Fibroblast of lung (primary cell): ENCODE results near the gene CCDC192. TPM values are rescaled to one million over a fixed set of nuclear protein-coding genes. Genes with fewer than 3 reads are reported as not detected.

Experiments
- DNase-seq, 2 donors: peaks; one replicate each; pipeline versions ENCODE4 v3.0.0 to v3.0.0-alpha.2; 2010; ENCODE audit warnings: low read depth in 2 of 2
- H2AFZ ChIP-seq: 2 replicates; pipeline ENCODE4 v1.5.1; 2012; ENCODE audit warnings: low read length, control low read depth, inconsistent platforms
- H3K27ac ChIP-seq: 2 replicates; pipeline ENCODE4 v1.5.1; 2011; ENCODE audit warnings: low read length, control low read depth; ENCODE audit not compliant: insufficient read depth
- H3K27me3 ChIP-seq: 2 replicates; pipeline ENCODE4 v1.5.1; 2011; ENCODE audit warnings: mild to moderate bottlenecking, low read length; ENCODE audit not compliant: control insufficient read depth, insufficient read depth
- H3K36me3 ChIP-seq: 2 replicates; pipeline ENCODE4 v1.5.1; 2011; ENCODE audit warnings: low read length; ENCODE audit not compliant: control insufficient read depth, insufficient read depth
- H3K4me1 ChIP-seq: 2 replicates; pipeline ENCODE4 v1.5.1; 2011; ENCODE audit warnings: low read length; ENCODE audit not compliant: control insufficient read depth, insufficient read depth; ENCODE audit errors: extremely low read depth
- H3K4me2 ChIP-seq: 2 replicates; pipeline ENCODE4 v1.5.1; 2011; ENCODE audit warnings: low read length, control low read depth; ENCODE audit not compliant: insufficient read depth; ENCODE audit errors: extremely low read depth
- H3K4me3 ChIP-seq, 4 experiments: fragments of 200-600 bp in 1 of 4; sonication (generic) in 1 of 4; replicated peaks in 1 of 4; 2 replicates each; pipeline ENCODE4 v1.5.1; 2011 to 2016; ENCODE audit warnings: low read length in 4 of 4, low read depth in 3 of 4, mild to moderate bottlenecking in 3 of 4, control low read depth in 2 of 4, inconsistent platforms in 1 of 4, mixed read lengths in 1 of 4; ENCODE audit not compliant: insufficient read depth in 1 of 4; ENCODE audit errors: control extremely low read depth in 1 of 4
- H3K79me2 ChIP-seq: 2 replicates; pipeline ENCODE4 v1.5.1; 2012; ENCODE audit warnings: mild to moderate bottlenecking, low read length, inconsistent platforms; ENCODE audit not compliant: control insufficient read depth, insufficient read depth
- H3K9ac ChIP-seq: 2 replicates; pipeline ENCODE4 v1.5.1; 2011; ENCODE audit warnings: mild to moderate bottlenecking, low read length, control low read depth; ENCODE audit not compliant: insufficient read depth
- H3K9me3 ChIP-seq: 2 replicates; pipeline ENCODE4 v1.5.1; 2012; ENCODE audit warnings: low read depth, low read length; ENCODE audit not compliant: control insufficient read depth, insufficient read depth
- H4K20me1 ChIP-seq: 2 replicates; pipeline ENCODE4 v1.5.1; 2011; ENCODE audit warnings: low read length; ENCODE audit not compliant: control insufficient read depth, insufficient read depth; ENCODE audit errors: extremely low read depth
- CTCF ChIP-seq, 2 donors: IDR thresholded peaks in 1 of 2; conservative IDR thresholded peaks in 1 of 2; 1 replicate in 1 of 2; 2 replicates in 1 of 2; pipeline ENCODE4 v1.5.1; 2011 to 2012; ENCODE audit warnings: low read length in 2 of 2, control low read depth in 1 of 2, inconsistent platforms in 1 of 2, low read depth in 1 of 2, mild to moderate bottlenecking in 1 of 2
- EZH2 ChIP-seq: IDR thresholded peaks from 2 replicates; pipeline ENCODE4 v1.5.1; 2012; ENCODE audit warnings: low read length, control low read depth, mild to moderate bottlenecking; ENCODE audit errors: missing control alignments
- polyA plus RNA-seq, 2 donors: library from polyadenylated mRNA; depleted of rRNA in 1 of 2; stranded (reverse) in 1 of 2; unstranded in 1 of 2; fragments of >200 nt; gene quantifications; 2 replicates each; pipeline ENCODE4 v1.2.1, GENCODE V29; 2011 to 2012; ENCODE audit warnings: missing spikeins in 1 of 2
- total RNA-seq: library from RNA; depleted of rRNA; stranded (reverse); fragments of >200 nt; gene quantifications from 2 replicates; pipeline ENCODE4 v1.2.1, GENCODE V29; 2014

Gene CCDC192
- total and polyA plus RNA-seq, 2 donors (not counting 1 experiment from before 2014, with no cell fraction given), result not detected

- H2AFZ ChIP-seq, result no peak overlapping the region
- H3K79me2 ChIP-seq, result no peaks in the 10 kb centered on the region
- H3K36me3 ChIP-seq, result no peaks in the 10 kb centered on the region
- H3K9me3 ChIP-seq, result no peaks in the 10 kb centered on the region
- H4K20me1 ChIP-seq, result no peaks in the 10 kb centered on the region
- H3K27ac ChIP-seq, result no peak overlapping the region
- H3K9ac ChIP-seq, result no peak overlapping the region
- no peak overlapping the region for H3K4me3 ChIP-seq
- DNase-seq, result no peak
- no peaks in the 10 kb centered on the region for H3K4me1 ChIP-seq
- TF ChIP-seq CTCF (conservative IDR thresholded peaks at IDR 0.05 in 1 of 2, IDR thresholded peaks at IDR 0.05 in 1 of 2; ENCODE audit: low read depth in 1 of 2, low read length in 2 of 2) (no peak), EZH2 (no peak)
- H3K27me3 ChIP-seq, result no peaks in the 10 kb centered on the region
- no peak overlapping the region for H3K4me2 ChIP-seq
Measured at GRCh38 chr5:127886081-127886480, 182.9 kb downstream of the CCDC192 start.

- Histone ChIP-seq H3K4me3 (no peak overlapping the region), H3K79me2 (no peaks in the 10 kb centered on the region), H3K27ac (no peak overlapping the region), H3K27me3 (no peaks in the 10 kb centered on the region), H3K9me3 (no peaks in the 10 kb centered on the region), H3K9ac (no peak overlapping the region), H4K20me1 (no peaks in the 10 kb centered on the region), H2AFZ (no peak overlapping the region), H3K4me1 (no peaks in the 10 kb centered on the region), H3K4me2 (no peak overlapping the region), H3K36me3 (no peaks in the 10 kb centered on the region)
- DNase-seq, result peak in 1 of 2 donors; percentile 12
- TF ChIP-seq CTCF (conservative IDR thresholded peaks at IDR 0.05 in 1 of 2, IDR thresholded peaks at IDR 0.05 in 1 of 2; ENCODE audit: low read depth in 1 of 2, low read length in 2 of 2) (no peak), EZH2 (no peak)
Measured at GRCh38 chr5:127887282-127887681, 184.1 kb downstream of the CCDC192 start.

DNA sequence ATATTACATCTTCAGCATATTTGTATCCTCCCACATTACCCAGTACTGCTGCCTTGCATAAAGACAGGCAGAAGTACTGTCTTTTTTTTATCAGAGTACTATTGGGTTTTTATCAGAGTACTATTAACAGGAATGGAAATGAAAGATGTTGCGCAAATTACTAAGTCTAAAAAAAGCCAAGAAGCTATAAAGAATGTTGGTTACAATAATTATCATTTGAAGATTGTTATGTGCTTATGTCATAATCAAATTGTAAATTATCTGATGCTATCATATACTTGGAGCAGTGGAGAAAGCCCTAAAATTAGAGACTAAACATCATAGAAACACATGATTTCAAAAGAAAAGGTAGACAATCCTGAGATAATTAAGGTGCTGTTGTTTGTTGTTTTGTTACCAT, 188.8 kb downstream of the CCDC192 start:
- Histone ChIP-seq H4K20me1 (no peaks in the 10 kb centered on the region), H3K4me3 (no peak overlapping the region), H3K9me3 (no peaks in the 10 kb centered on the region), H3K4me1 (no peaks in the 10 kb centered on the region), H3K9ac (no peak overlapping the region), H3K27me3 (no peaks in the 10 kb centered on the region), H3K4me2 (no peak overlapping the region), H3K79me2 (no peaks in the 10 kb centered on the region), H2AFZ (no peak overlapping the region), H3K36me3 (no peaks in the 10 kb centered on the region), H3K27ac (no peak overlapping the region)
- peak in 1 of 2 donors; percentile 7 for DNase-seq
- TF ChIP-seq CTCF (conservative IDR thresholded peaks at IDR 0.05 in 1 of 2, IDR thresholded peaks at IDR 0.05 in 1 of 2; ENCODE audit: low read depth in 1 of 2, low read length in 2 of 2), result no peak
- no peak for TF ChIP-seq EZH2
